ENCODE data around the gene ANKS4B.

ANKS4B gene

GRCh38 chr16:21275529-21275928 is 42.0 kb downstream of the ANKS4B start:
- TF ChIP-seq ZNF8 (CRISPR knock-in tag; IDR thresholded peaks at IDR 0.05) = no peak
- no peak for TF ChIP-seq ZFP3 (CRISPR knock-in tag; IDR thresholded peaks at IDR 0.05)
- no peak for TF ChIP-seq OSR1 (CRISPR knock-in tag; IDR thresholded peaks at IDR 0.05)
- no peak for TF ChIP-seq CREB5 (CRISPR knock-in tag; IDR thresholded peaks at IDR 0.05; ENCODE audit: low read depth)
- no peak for TF ChIP-seq CSDC2 (CRISPR knock-in tag; IDR thresholded peaks at IDR 0.05)
- TF ChIP-seq CSRNP3 (CRISPR knock-in tag; IDR thresholded peaks at IDR 0.05) = no peak
- TF ChIP-seq TCF4 (CRISPR knock-in tag; IDR thresholded peaks at IDR 0.05; ENCODE audit: borderline replicate concordance) = no peak
- TF ChIP-seq POU6F1 (CRISPR knock-in tag; IDR thresholded peaks at IDR 0.05; ENCODE audit: borderline replicate concordance, low read depth) = no peak
- TF ChIP-seq ARNTL (CRISPR knock-in tag; IDR thresholded peaks at IDR 0.05; ENCODE audit: borderline replicate concordance, low read depth) = no peak
- TF ChIP-seq ZFP30 (CRISPR knock-in tag; IDR thresholded peaks at IDR 0.05) = no peak
- TF ChIP-seq ISL1 (CRISPR knock-in tag; IDR thresholded peaks at IDR 0.05) = no peak
- TF ChIP-seq ESRRG (CRISPR knock-in tag; IDR thresholded peaks at IDR 0.05) = no peak
- TF ChIP-seq ZNF565 (CRISPR knock-in tag; conservative IDR thresholded peaks at IDR 0.05; ENCODE audit: low read depth) = no peak
- TF ChIP-seq ZC3H10 (CRISPR knock-in tag; IDR thresholded peaks at IDR 0.05) = no peak
- no peak for ATAC-seq

GRCh38 chr16:21276090-21276489 is 42.6 kb downstream of the ANKS4B start:
- ATAC-seq = no peak
- TF ChIP-seq PPARA (CRISPR knock-in tag; IDR thresholded peaks at IDR 0.05; ENCODE audit: borderline replicate concordance) = no peak
- no peak for TF ChIP-seq ZFP30 (CRISPR knock-in tag; IDR thresholded peaks at IDR 0.05)
- no peak for TF ChIP-seq OSR1 (CRISPR knock-in tag; IDR thresholded peaks at IDR 0.05)
- TF ChIP-seq CREB5 (CRISPR knock-in tag; IDR thresholded peaks at IDR 0.05; ENCODE audit: low read depth) = no peak
- TF ChIP-seq POU6F1 (CRISPR knock-in tag; IDR thresholded peaks at IDR 0.05; ENCODE audit: borderline replicate concordance, low read depth) = no peak
- no peak for TF ChIP-seq CSDC2 (CRISPR knock-in tag; IDR thresholded peaks at IDR 0.05)
- no peak for TF ChIP-seq PATZ1 (CRISPR knock-in tag; IDR thresholded peaks at IDR 0.05; ENCODE audit: borderline replicate concordance)
- TF ChIP-seq ZNF565 (CRISPR knock-in tag; conservative IDR thresholded peaks at IDR 0.05; ENCODE audit: low read depth) = no peak
- no peak for TF ChIP-seq ARNTL (CRISPR knock-in tag; IDR thresholded peaks at IDR 0.05; ENCODE audit: borderline replicate concordance, low read depth)
- TF ChIP-seq GLIS3 (CRISPR knock-in tag; IDR thresholded peaks at IDR 0.05) = no peak
- no peak for TF ChIP-seq CSRNP3 (CRISPR knock-in tag; IDR thresholded peaks at IDR 0.05)
- no peak for TF ChIP-seq ZNF70 (CRISPR knock-in tag; IDR thresholded peaks at IDR 0.05)
- TF ChIP-seq RARB (CRISPR knock-in tag; IDR thresholded peaks at IDR 0.05) = no peak
- TF ChIP-seq ZNF8 (CRISPR knock-in tag; IDR thresholded peaks at IDR 0.05) = no peak
- TF ChIP-seq TSHZ2 (CRISPR knock-in tag; IDR thresholded peaks at IDR 0.05) = no peak
- no peak for TF ChIP-seq BACH2 (CRISPR knock-in tag; IDR thresholded peaks at IDR 0.05; ENCODE audit: borderline replicate concordance)
- TF ChIP-seq ZC3H10 (CRISPR knock-in tag; IDR thresholded peaks at IDR 0.05) = no peak
- TF ChIP-seq ESRRG (CRISPR knock-in tag; IDR thresholded peaks at IDR 0.05) = no peak

Measured in SK-N-SH treated with all-trans-retinoic acid at 6 μM for 48 hours (cell line).